PC-9 (cell line): ENCODE data around the gene MYO18A.

Source experiments
- EZH2 ChIP-seq: fragments of 200-600 bp; sonication (generic); IDR thresholded peaks from 2 replicates; pipeline ENCODE4 v1.8.0; 2017; ENCODE audit warnings: antibody characterized with exemption, low read depth
- TF ChIP-seq, protein P1 (sequence below): fragments of 200-600 bp; sonication (generic); conservative IDR thresholded peaks from 2 replicates; pipeline ENCODE4 v1.6.1; 2017; ENCODE audit warnings: mixed run types, antibody characterized with exemption, mild to moderate bottlenecking, moderate library complexity

GRCh38 chr17:29039764-29040598 is 140.2 kb downstream of the MYO18A start:
- TF ChIP-seq EZH2: no peak
- TF ChIP-seq, protein P1, sequence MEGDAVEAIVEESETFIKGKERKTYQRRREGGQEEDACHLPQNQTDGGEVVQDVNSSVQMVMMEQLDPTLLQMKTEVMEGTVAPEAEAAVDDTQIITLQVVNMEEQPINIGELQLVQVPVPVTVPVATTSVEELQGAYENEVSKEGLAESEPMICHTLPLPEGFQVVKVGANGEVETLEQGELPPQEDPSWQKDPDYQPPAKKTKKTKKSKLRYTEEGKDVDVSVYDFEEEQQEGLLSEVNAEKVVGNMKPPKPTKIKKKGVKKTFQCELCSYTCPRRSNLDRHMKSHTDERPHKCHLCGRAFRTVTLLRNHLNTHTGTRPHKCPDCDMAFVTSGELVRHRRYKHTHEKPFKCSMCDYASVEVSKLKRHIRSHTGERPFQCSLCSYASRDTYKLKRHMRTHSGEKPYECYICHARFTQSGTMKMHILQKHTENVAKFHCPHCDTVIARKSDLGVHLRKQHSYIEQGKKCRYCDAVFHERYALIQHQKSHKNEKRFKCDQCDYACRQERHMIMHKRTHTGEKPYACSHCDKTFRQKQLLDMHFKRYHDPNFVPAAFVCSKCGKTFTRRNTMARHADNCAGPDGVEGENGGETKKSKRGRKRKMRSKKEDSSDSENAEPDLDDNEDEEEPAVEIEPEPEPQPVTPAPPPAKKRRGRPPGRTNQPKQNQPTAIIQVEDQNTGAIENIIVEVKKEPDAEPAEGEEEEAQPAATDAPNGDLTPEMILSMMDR: no peak
